OCI-LY7 (cell line): ENCODE measurements around the gene RFWD3. TPM values are rescaled to one million over a fixed set of nuclear protein-coding genes. Genes with fewer than 3 reads are reported as not detected.

Source experiments
- BruUV-seq: library from RNA; stranded (reverse); fragments of 400-500 nt; replicated peaks from 2 replicates; lab custom pipeline; 2021; lab: Mats Ljungman, UMichigan
- CTCF ChIA-PET: fragments of 300-600 bp; sonication (Branson Sonifier 250); formaldehyde crosslinking; loops from one replicate; lab custom pipeline; 2022; ENCODE audit warnings: antibody characterized with exemption; ENCODE audit not compliant: unreplicated experiment; lab: Charles Lee
- POLR2A ChIA-PET: fragments of 300-600 bp; sonication (Branson Sonifier 250); formaldehyde crosslinking; loops from one replicate; lab custom pipeline; 2022; ENCODE audit warnings: antibody characterized with exemption; lab: Charles Lee
- DNase-seq: peaks from one replicate; pipeline ENCODE4 v3.0.0-alpha.2; 2015; ENCODE audit warnings: low spot score
- H2AFZ ChIP-seq: fragments of 200-600 bp; sonication (generic), shearing (Covaris generic); 2 replicates; pipeline ENCODE4 v1.6.1; 2014; ENCODE audit warnings: mild to moderate bottlenecking, antibody characterized with exemption, low read length, moderate library complexity
- H3K27ac ChIP-seq: fragments of 200-600 bp; sonication (generic); 2 replicates; pipeline ENCODE4 v1.5.1; 2014; ENCODE audit warnings: mixed run types, low read depth, mild to moderate bottlenecking, moderate library complexity, low read length, inconsistent platforms; ENCODE audit not compliant: poor library complexity, severe bottlenecking
- H3K36me3 ChIP-seq: fragments of 200-600 bp; sonication (generic); 2 replicates; pipeline ENCODE4 v1.6.1; 2014; ENCODE audit warnings: mild to moderate bottlenecking, antibody characterized with exemption, low read length, moderate library complexity, mixed read lengths; ENCODE audit not compliant: insufficient read depth
- H3K4me1 ChIP-seq: fragments of 200-600 bp; sonication (generic); 2 replicates; pipeline ENCODE4 v1.5.1; 2014; ENCODE audit warnings: mild to moderate bottlenecking, low read length; ENCODE audit not compliant: insufficient read depth, poor library complexity, severe bottlenecking
- H3K4me2 ChIP-seq: fragments of 200-600 bp; sonication (generic); 2 replicates; pipeline ENCODE4 v1.6.1; 2014; ENCODE audit warnings: mild to moderate bottlenecking, low read length
- H3K4me3 ChIP-seq: fragments of 200-600 bp; sonication (generic); 2 replicates; pipeline ENCODE4 v1.5.1; 2014; ENCODE audit warnings: mild to moderate bottlenecking, low read depth, low read length; ENCODE audit not compliant: poor library complexity, severe bottlenecking
- H3K79me2 ChIP-seq: fragments of 200-600 bp; sonication (generic); 2 replicates; pipeline ENCODE4 v1.6.1; 2016; ENCODE audit warnings: low read depth, mild to moderate bottlenecking, low read length, moderate library complexity, mixed read lengths; ENCODE audit not compliant: insufficient read depth
- H3K9me2 ChIP-seq: fragments of 200-600 bp; sonication (generic); 2 replicates; pipeline ENCODE4 v1.6.1; 2016; ENCODE audit warnings: mild to moderate bottlenecking, low read length, mixed read lengths; ENCODE audit not compliant: insufficient read depth
- H3K9me3 ChIP-seq: fragments of 200-600 bp; sonication (generic); 2 replicates; pipeline ENCODE4 v1.6.1; 2014; ENCODE audit warnings: mild to moderate bottlenecking, mixed run types, low read length, mixed read lengths
- H4K20me1 ChIP-seq: fragments of 200-600 bp; sonication (generic); 2 replicates; pipeline ENCODE4 v1.6.1; 2014; ENCODE audit warnings: mild to moderate bottlenecking, antibody characterized with exemption, low read length, moderate library complexity, mixed read lengths; ENCODE audit not compliant: insufficient read depth
- EZH2phosphoT487 ChIP-seq: fragments of 200-600 bp; sonication (generic); IDR thresholded peaks from 2 replicates; pipeline ENCODE4 v1.6.1; 2018; ENCODE audit warnings: low read depth, borderline replicate concordance, mild to moderate bottlenecking, mixed run types, antibody characterized with exemption, low read length, moderate library complexity, mixed read lengths
- intact Hi-C: fragments of 100-400 bp; cut with micrococcal nuclease; formaldehyde crosslinking; loops from one replicate; pipeline ENCODE4 v1.10.0; 2022; ENCODE audit not compliant: unreplicated experiment
- total RNA-seq, 2 experiments: library from RNA; depleted of rRNA in 1 of 2; stranded (reverse); fragments of >200 nt in 1 of 2; shearing (Covaris generic) in 1 of 2; gene quantifications; 2 replicates each; pipeline ENCODE4 v1.2.3, GENCODE V29; 2014 to 2022
- TF ChIP-seq, protein P1 (sequence below): fragments of 200-600 bp; sonication (generic); conservative IDR thresholded peaks from 2 replicates; pipeline ENCODE4 v1.5.1; 2014; ENCODE audit warnings: mild to moderate bottlenecking, antibody characterized with exemption, low read length, moderate library complexity, mixed read lengths

Gene RFWD3
- total RNA-seq, 2 experiments from 2014 or later, result 79.7 to 134 TPM

DNA sequence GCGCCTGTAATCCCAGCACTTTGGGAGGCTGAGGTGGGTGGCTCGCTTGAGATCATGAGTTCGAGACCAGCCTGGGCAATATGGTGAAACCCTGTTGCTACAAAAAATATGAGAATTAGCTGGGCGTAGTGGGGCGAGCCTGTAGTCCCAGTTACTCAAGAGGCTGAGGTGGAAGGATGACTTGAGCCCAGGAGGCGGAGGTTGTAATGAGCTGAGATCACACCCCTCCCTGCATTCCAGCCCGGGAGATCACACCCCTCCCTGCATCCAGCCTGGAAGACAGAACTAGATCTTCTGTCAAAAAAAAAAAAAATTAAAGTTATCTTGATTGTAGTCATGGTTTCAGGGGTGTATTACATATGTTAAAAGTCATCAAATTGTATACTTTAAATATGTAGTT lies 33.0 kb downstream of the RFWD3 start:
- H3K27ac ChIP-seq, result no peak overlapping the region
- no peak for TF ChIP-seq EZH2phosphoT487
- TF ChIP-seq, protein P1, sequence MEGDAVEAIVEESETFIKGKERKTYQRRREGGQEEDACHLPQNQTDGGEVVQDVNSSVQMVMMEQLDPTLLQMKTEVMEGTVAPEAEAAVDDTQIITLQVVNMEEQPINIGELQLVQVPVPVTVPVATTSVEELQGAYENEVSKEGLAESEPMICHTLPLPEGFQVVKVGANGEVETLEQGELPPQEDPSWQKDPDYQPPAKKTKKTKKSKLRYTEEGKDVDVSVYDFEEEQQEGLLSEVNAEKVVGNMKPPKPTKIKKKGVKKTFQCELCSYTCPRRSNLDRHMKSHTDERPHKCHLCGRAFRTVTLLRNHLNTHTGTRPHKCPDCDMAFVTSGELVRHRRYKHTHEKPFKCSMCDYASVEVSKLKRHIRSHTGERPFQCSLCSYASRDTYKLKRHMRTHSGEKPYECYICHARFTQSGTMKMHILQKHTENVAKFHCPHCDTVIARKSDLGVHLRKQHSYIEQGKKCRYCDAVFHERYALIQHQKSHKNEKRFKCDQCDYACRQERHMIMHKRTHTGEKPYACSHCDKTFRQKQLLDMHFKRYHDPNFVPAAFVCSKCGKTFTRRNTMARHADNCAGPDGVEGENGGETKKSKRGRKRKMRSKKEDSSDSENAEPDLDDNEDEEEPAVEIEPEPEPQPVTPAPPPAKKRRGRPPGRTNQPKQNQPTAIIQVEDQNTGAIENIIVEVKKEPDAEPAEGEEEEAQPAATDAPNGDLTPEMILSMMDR, result no peak
- H3K4me2 ChIP-seq, result no peak overlapping the region
- no peak for DNase-seq
- H3K4me1 ChIP-seq, result no peaks in the 10 kb centered on the region
- no TSS peak for BruUV-seq
- H4K20me1 ChIP-seq, result peaks cover 6% of the 10 kb centered on the region
- H3K4me3 ChIP-seq, result no peak overlapping the region
- H3K36me3 ChIP-seq, result peaks cover 96% of the 10 kb centered on the region
- ChIA-PET CTCF (no interaction called here), POLR2A (interaction anchor here (0.6 to 0.7 kb wide), 2 partner anchors 21 to 48 kb away, joined by 3 read pairs; no protein-coding TSS in a partner anchor)
- no peak overlapping the region for H2AFZ ChIP-seq
- H3K9me3 ChIP-seq, result no peaks in the 10 kb centered on the region
- intact Hi-C loops, result no loop called here
- no peaks in the 10 kb centered on the region for H3K9me2 ChIP-seq
- 0 out of 2 replicates have a peak, but pooled peaks cover 11% of the 10 kb centered on the region for H3K79me2 ChIP-seq

- POLR2A ChIA-PET, result interaction anchor here (0.6 to 1.9 kb wide), 2 partner anchors 13 to 36 kb away, joined by 3 to 5 read pairs; no protein-coding TSS in a partner anchor
- H3K27ac ChIP-seq, result no peak overlapping the region
- no peaks in the 10 kb centered on the region for H3K9me2 ChIP-seq
- no peak overlapping the region for H2AFZ ChIP-seq
- no peak for TF ChIP-seq EZH2phosphoT487
- TF ChIP-seq, protein P1, result no peak
- DNase-seq, result no peak
- intact Hi-C loops, result no loop called here
- peaks cover 100% of the 10 kb centered on the region for H3K36me3 ChIP-seq
- CTCF ChIA-PET, result no interaction called here
- no peaks in the 10 kb centered on the region for H3K9me3 ChIP-seq
- no peaks in the 10 kb centered on the region for H3K79me2 ChIP-seq
- no peak overlapping the region for H3K4me2 ChIP-seq
- no peaks in the 10 kb centered on the region for H3K4me1 ChIP-seq
- 0 out of 2 replicates have a peak, but pooled peaks cover 6% of the 10 kb centered on the region for H4K20me1 ChIP-seq
- no TSS peak for BruUV-seq
- no peak overlapping the region for H3K4me3 ChIP-seq
These were observed 39.0 kb downstream of the RFWD3 start for GRCh38 chr16:74627506-74628220.
